HepG2 (cell line): ENCODE measurements around the gene SERPINI1.

Source experiments
- NONO ChIP-seq, 2 experiments: fragments of 450-650 bp in 1 of 2; sonication (generic) in 1 of 2; formaldehyde crosslinking in 1 of 2; IDR thresholded peaks in 1 of 2; conservative IDR thresholded peaks in 1 of 2; 2 replicates each; pipeline versions ENCODE4 v1.6.1 to v1.8.0; 2017 to 2022; ENCODE audit warnings: mild to moderate bottlenecking in 1 of 2, missing genetic modification reagents in 1 of 2, moderate library complexity in 1 of 2
- SP1 ChIP-seq, 2 experiments: fragments of 450-650 bp in 1 of 2; sonication (generic) in 1 of 2; formaldehyde crosslinking in 1 of 2; IDR thresholded peaks; 2 replicates each; pipeline versions ENCODE4 v1.4.0 to v1.6.1; 2016 to 2020; ENCODE audit warnings: missing genetic modification reagents in 1 of 2
- TF ChIP-seq, protein P1 (sequence below): sonication (generic); formaldehyde crosslinking; IDR thresholded peaks from 2 replicates; pipeline ENCODE4 v1.5.0; 2020; ENCODE audit warnings: mild to moderate bottlenecking, missing genetic modification reagents, moderate library complexity

GRCh38 chr3:167870181-167870580, 134.7 kb downstream of the SERPINI1 start:
- TF ChIP-seq, protein P1, sequence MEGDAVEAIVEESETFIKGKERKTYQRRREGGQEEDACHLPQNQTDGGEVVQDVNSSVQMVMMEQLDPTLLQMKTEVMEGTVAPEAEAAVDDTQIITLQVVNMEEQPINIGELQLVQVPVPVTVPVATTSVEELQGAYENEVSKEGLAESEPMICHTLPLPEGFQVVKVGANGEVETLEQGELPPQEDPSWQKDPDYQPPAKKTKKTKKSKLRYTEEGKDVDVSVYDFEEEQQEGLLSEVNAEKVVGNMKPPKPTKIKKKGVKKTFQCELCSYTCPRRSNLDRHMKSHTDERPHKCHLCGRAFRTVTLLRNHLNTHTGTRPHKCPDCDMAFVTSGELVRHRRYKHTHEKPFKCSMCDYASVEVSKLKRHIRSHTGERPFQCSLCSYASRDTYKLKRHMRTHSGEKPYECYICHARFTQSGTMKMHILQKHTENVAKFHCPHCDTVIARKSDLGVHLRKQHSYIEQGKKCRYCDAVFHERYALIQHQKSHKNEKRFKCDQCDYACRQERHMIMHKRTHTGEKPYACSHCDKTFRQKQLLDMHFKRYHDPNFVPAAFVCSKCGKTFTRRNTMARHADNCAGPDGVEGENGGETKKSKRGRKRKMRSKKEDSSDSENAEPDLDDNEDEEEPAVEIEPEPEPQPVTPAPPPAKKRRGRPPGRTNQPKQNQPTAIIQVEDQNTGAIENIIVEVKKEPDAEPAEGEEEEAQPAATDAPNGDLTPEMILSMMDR (CRISPR knock-in tag) = no peak
- TF ChIP-seq NONO (IDR thresholded peaks at IDR 0.05) (no peak), NONO (CRISPR knock-in tag; conservative IDR thresholded peaks at IDR 0.05) (no peak), SP1 (IDR thresholded peaks at IDR 0.05) (no peak), SP1 (CRISPR knock-in tag; IDR thresholded peaks at IDR 0.05) (no peak)
